ENCODE results near the gene MAST2. TPM values are rescaled to one million over a fixed set of nuclear protein-coding genes. Genes with fewer than 3 reads are reported as not detected.
"Not testable (repeated sequence)": the region's sequence is repeated elsewhere in the genome, so short reads cannot be mapped to it uniquely, and the experiment has no call there.

The MAST2 gene
- total and polyA plus RNA-seq, 2 experiments from 2014 or later = 14.2 to 19.1 TPM

GRCh38 chr1:45926330-45926729 lies 122.9 kb downstream of the MAST2 start:
- DNase-seq = no peak
- H3K9me3 ChIP-seq (ENCODE audit: low read depth) = no peaks in the 10 kb centered on the region
- no peaks in the 10 kb centered on the region for H3K36me3 ChIP-seq (ENCODE audit: low read depth)
- in situ Hi-C loops (cut with MboI) = no loop called here
- no peak for TF ChIP-seq EZH2 (IDR thresholded peaks at IDR 0.05; ENCODE audit: insufficient read depth, poor library complexity, severe bottlenecking)
- TF ChIP-seq EZH2phosphoT487 (IDR thresholded peaks at IDR 0.05; ENCODE audit: insufficient read depth, low read depth) = no peak
- H4K20me1 ChIP-seq (ENCODE audit: insufficient read depth) = no peaks in the 10 kb centered on the region
- no peak overlapping the region for H3K4me2 ChIP-seq (ENCODE audit: unreplicated experiment)
- H3K27ac ChIP-seq = no peak overlapping the region
- H2AFZ ChIP-seq = no peak overlapping the region
- H3K79me2 ChIP-seq (ENCODE audit: insufficient read depth) = peaks cover 6% of the 10 kb centered on the region; the same call in 1 of the 2 replicates
- H3K27me3 ChIP-seq (replicated peaks; ENCODE audit: insufficient read depth) = no peaks in the 10 kb centered on the region
- WGBS, 2 experiments (ENCODE audit: low coverage in 1 of 2, low lambda C conversion rate in 2 of 2, missing lambda C conversion rate in 2 of 2) = 81 to 84% methylated on average over 2 of the region's 2 CpGs
- no peaks in the 10 kb centered on the region for H3K9me2 ChIP-seq (ENCODE audit: insufficient read depth)
- no peak overlapping the region for H3K9ac ChIP-seq
- peaks cover 32% of the 10 kb centered on the region for H3F3A ChIP-seq (ENCODE audit: insufficient read depth)
- no peak overlapping the region for H3K4me3 ChIP-seq
- H3K4me1 ChIP-seq (ENCODE audit: insufficient read depth) = peaks cover 17% of the 10 kb centered on the region

- H3K9me2 ChIP-seq (ENCODE audit: insufficient read depth); in situ Hi-C loops (cut with MboI); DNase-seq; H3K27ac ChIP-seq; H2AFZ ChIP-seq; H3K27me3 ChIP-seq (replicated peaks; ENCODE audit: insufficient read depth); H3K9ac ChIP-seq; H4K20me1 ChIP-seq (ENCODE audit: insufficient read depth); H3K4me3 ChIP-seq; H3K36me3 ChIP-seq (ENCODE audit: low read depth); H3K9me3 ChIP-seq (ENCODE audit: low read depth); H3K4me2 ChIP-seq (ENCODE audit: unreplicated experiment): not testable (repeated sequence)
- peaks cover 17% of the 10 kb centered on the region for H3K4me1 ChIP-seq (ENCODE audit: insufficient read depth)
- peaks cover 32% of the 10 kb centered on the region for H3F3A ChIP-seq (ENCODE audit: insufficient read depth)
- peaks cover 16% of the 10 kb centered on the region for H3K79me2 ChIP-seq (ENCODE audit: insufficient read depth)
- 89 to 90% methylated on average over 14 of the region's 14 CpGs for WGBS, 2 experiments (ENCODE audit: low coverage in 1 of 2, low lambda C conversion rate in 2 of 2, missing lambda C conversion rate in 2 of 2)
These were observed 124.0 kb downstream of the MAST2 start for GRCh38 chr1:45927231-45927915.

GRCh38 chr1:45928486-45929205 lies 125.2 kb downstream of the MAST2 start:
- Histone ChIP-seq H3K4me2 (ENCODE audit: unreplicated experiment) (peak overlapping the region; percentile 61), H3K36me3 (ENCODE audit: low read depth) (no peaks in the 10 kb centered on the region), H3K27me3 (replicated peaks; ENCODE audit: insufficient read depth) (no peaks in the 10 kb centered on the region), H3K79me2 (ENCODE audit: insufficient read depth) (peaks cover 16% of the 10 kb centered on the region), H3K4me1 (ENCODE audit: insufficient read depth) (peaks cover 17% of the 10 kb centered on the region), H3K27ac (peak overlapping the region; percentile 72), H3K9me2 (ENCODE audit: insufficient read depth) (no peaks in the 10 kb centered on the region), H3K9ac (peak overlapping the region; percentile 32; the same call in 1 of the 2 replicates), H3F3A (ENCODE audit: insufficient read depth) (peaks cover 32% of the 10 kb centered on the region), H4K20me1 (ENCODE audit: insufficient read depth) (no peaks in the 10 kb centered on the region), H3K4me3 (peak overlapping the region; percentile 43; the same call in 1 of the 2 replicates), H2AFZ (peak overlapping the region; percentile 16; the same call in 1 of the 2 replicates), H3K9me3 (ENCODE audit: low read depth) (no peaks in the 10 kb centered on the region)
- in situ Hi-C loops (cut with MboI) = no loop called here
- 73 to 82% methylated on average over 3 of the region's 3 CpGs for WGBS, 2 experiments (ENCODE audit: low coverage in 1 of 2, low lambda C conversion rate in 2 of 2, missing lambda C conversion rate in 2 of 2)
- TF ChIP-seq EZH2 (IDR thresholded peaks at IDR 0.05; ENCODE audit: insufficient read depth, poor library complexity, severe bottlenecking) (no peak), EZH2phosphoT487 (IDR thresholded peaks at IDR 0.05; ENCODE audit: insufficient read depth, low read depth) (no peak)
- peak; percentile 16 for DNase-seq

GRCh38 chr1:45929257-45929687 lies 125.9 kb downstream of the MAST2 start:
- no peaks in the 10 kb centered on the region for H3K9me2 ChIP-seq (ENCODE audit: insufficient read depth)
- H3K4me1 ChIP-seq (ENCODE audit: insufficient read depth) = peaks cover 17% of the 10 kb centered on the region
- TF ChIP-seq EZH2phosphoT487 (IDR thresholded peaks at IDR 0.05; ENCODE audit: insufficient read depth, low read depth) = no peak
- no peaks in the 10 kb centered on the region for H3K36me3 ChIP-seq (ENCODE audit: low read depth)
- peak overlapping the region; percentile 72 for H3K27ac ChIP-seq
- peak; percentile 70 for DNase-seq
- no peaks in the 10 kb centered on the region for H3K9me3 ChIP-seq (ENCODE audit: low read depth)
- peak overlapping the region; percentile 61 for H3K4me2 ChIP-seq (ENCODE audit: unreplicated experiment)
- H3K27me3 ChIP-seq (replicated peaks; ENCODE audit: insufficient read depth) = no peaks in the 10 kb centered on the region
- peak overlapping the region; percentile 16; the same call in 1 of the 2 replicates for H2AFZ ChIP-seq
- in situ Hi-C loops (cut with MboI) = no loop called here
- 0% methylated on average over 2 of the region's 2 CpGs for WGBS, 2 experiments (ENCODE audit: low coverage in 1 of 2, low lambda C conversion rate in 2 of 2, missing lambda C conversion rate in 2 of 2)
- peak overlapping the region; percentile 32; the same call in 1 of the 2 replicates for H3K9ac ChIP-seq
- H4K20me1 ChIP-seq (ENCODE audit: insufficient read depth) = no peaks in the 10 kb centered on the region
- H3K79me2 ChIP-seq (ENCODE audit: insufficient read depth) = peaks cover 22% of the 10 kb centered on the region
- H3K4me3 ChIP-seq = peak overlapping the region; percentile 43
- H3F3A ChIP-seq (ENCODE audit: insufficient read depth) = peaks cover 32% of the 10 kb centered on the region

All from GM23248 (cell line).